Stimulated activated CD4-positive, alpha-beta T cell treated with anti-CD3 and anti-CD28 coated beads, TNF-alpha, amount 100 ng/mL, for 48 hours (primary cell): ENCODE measurements around the gene GAD1.

Source experiments
- DNase-seq, 3 donors: peaks; one replicate each; pipeline ENCODE4 v3.0.0-alpha.2; 2020; ENCODE audit warnings: low read depth in 3 of 3

Gene GAD1

GRCh38 chr2:170818036-170818751 lies 1.5 kb downstream of the GAD1 start:
- DNase-seq, result no peak

GRCh38 chr2:170818752-170819470 lies 2.2 kb downstream of the GAD1 start:
- DNase-seq, result no peak

DNA sequence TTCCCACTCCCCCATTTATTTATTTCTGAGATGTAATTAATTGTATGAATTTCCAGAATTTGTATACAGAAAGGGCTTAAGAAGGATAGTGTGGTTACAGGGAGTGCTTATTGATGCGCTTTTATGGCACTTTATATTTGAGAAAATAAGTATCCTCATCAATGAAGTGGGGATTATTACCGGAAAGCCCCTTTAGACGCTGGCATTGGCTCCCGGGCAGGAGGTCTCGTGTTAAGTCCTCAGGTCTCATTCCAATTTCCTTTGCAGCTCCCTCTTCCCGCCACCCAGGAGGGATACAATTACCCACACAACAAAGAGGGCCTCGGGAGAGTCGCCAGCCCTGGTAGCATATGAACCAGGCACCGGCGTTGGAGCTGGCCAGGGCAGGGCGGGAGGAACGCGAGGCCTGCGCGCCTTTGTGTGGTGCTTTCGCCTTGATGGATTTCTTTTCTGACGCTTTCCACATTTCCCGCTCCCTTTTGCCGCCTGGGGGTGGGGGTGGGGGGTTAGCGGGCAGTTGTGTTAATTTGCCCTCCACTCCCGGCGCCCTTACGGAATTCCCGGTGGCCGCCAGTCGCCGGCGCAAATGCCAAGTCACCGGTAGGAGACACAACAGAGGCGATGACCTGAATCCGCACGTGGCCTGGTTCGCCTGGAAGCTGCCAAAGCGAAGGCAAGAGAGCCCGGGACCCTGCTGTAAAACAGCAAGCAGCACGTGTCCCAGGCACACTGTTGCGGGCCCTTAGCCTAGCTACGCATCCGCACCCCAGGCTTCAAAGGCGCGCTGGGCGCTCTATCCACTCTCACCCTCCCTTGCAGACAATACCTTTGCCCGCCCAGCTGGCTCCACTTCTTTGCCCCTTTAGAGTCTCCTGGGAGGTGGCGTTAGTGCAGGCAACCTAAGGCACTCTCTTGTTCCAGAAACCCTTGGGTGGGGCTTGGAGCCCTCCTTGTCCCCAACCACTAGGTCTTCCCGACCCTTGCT lies 3.3 kb downstream of the GAD1 start:
- DNase-seq, result no peak

GRCh38 chr2:170820757-170821530 lies 4.3 kb downstream of the GAD1 start:
- no peak for DNase-seq

GRCh38 chr2:170821531-170822289 lies 5.0 kb downstream of the GAD1 start:
- DNase-seq, result no peak

GRCh38 chr2:170822290-170823087 lies 5.8 kb downstream of the GAD1 start:
- DNase-seq, result peak in 1 of 3 donors; percentile 43

DNA sequence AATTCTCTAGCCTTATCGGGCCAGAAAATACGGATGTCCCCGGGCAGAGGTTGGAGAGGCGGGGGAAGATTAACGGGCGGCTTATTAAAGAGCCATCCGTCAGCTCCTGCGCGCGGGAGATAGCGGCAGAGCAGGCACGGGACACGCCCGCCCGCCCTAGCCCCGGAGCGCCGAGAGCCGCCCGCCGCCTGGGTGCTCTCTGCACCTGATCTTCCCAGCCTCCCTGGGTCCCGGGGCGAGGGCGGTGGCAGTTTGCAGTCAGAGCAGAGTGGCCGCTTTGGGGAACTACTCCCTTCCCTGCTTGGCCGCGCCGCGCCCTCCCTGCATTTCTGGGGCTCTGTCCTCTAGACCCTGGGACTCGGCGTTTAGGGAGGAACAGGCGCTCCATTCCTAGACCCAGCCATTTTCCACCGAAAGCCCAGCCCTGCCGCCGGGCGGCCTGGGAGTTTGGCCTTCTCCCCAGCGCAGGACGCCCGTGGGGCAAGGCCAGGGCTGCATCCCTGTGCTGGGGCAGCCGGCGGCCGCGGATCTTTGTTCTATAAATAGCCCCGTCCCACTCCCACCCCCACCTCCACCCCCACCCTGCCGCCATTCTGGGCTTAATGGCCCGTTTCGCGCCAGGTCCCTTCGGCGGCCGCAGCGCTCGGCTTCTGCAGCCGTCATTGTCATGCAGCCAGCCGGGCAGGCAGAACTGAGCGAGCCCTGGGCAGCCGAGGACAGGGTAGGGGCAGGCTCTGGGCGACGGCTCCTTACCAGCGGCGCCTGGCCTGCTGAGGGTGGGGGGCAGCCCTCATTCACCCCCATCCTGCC lies 6.6 kb downstream of the GAD1 start:
- DNase-seq, result no peak

DNA sequence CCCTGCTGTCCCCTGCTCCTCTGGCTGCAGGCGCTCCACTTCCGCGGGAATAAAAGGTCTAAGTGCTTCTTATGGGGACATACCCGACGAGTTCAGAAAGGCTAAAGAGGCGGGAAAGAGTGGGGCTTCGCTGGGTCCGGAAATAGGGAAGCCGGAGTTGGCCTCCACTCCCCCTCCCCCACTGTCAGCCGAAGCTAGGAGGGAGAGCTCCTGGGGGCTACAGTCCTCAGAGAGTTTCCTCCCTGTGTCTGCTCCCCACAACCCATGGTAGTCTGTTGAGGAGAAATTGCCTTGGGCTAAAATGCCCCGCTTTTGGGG lies 7.2 kb downstream of the GAD1 start:
- no peak for DNase-seq

DNA sequence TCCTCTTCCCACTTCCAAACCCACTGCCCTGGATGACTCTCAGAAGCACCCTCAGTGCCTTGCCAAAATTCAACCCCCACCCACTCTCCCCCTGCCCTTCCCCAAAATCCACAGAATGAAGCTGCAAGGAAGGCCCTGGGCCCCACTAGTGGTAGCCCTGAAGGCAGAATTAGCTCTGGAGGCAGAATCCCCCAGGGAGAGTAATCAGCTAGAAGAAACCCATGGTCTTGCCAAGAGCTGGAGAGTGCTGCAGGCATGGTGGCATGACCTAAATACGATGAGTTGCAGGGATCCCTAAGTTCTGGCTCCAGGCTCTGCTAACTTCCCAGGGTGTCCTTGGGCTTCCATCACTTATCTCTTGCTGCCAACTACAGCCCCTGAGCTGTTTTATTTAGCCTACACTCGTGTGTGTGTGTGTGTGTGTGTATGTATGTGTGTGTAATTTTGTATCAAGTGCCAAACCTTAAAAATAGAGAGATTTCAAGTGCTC lies 7.9 kb downstream of the GAD1 start:
- DNase-seq, result no peak

- no peak for DNase-seq
Observed at GRCh38 chr2:170827841-170828532, 11.3 kb downstream of the GAD1 start.

GRCh38 chr2:170828533-170828916 lies 11.8 kb downstream of the GAD1 start:
- DNase-seq, result no peak

GRCh38 chr2:170829036-170829435 lies 12.3 kb downstream of the GAD1 start:
- no peak for DNase-seq

DNA sequence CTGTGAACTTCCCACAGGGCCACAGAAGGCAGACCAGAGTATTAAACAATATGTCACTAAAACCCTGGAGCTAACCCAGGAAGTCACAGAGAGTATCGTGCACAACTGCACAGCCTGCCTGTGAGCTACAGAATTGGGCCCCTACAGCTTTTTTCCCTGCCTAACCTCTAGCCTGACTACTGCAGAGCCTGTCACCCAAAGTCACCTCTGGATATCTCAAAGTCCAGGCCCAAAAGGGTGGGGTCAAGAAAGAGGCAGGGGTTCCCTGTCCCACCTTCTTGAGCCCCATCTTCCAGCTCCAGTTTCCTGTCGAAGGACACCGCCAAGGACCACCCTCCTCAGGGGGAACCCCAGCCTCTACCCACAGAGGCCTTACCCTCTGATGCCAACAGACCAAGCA lies 13.5 kb downstream of the GAD1 start:
- DNase-seq, result no peak

DNA sequence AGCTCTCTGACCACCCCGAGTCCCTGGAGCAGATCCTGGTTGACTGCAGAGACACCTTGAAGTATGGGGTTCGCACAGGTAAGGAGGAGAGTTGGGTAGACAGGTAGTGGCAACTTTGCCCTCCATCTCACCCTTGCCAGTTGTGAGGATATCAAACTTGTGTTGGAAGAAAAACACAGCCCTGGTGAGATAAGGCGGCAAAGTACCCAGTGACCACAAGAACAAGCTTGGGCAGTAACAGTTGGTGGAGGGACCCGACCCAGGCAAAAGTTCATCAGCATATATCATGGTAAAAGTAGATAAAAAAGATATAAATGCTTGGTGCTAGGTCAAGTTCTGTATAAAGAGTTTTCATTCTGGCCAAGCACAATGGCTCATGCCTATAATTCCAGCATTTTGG lies 14.4 kb downstream of the GAD1 start:
- DNase-seq, result no peak

DNA sequence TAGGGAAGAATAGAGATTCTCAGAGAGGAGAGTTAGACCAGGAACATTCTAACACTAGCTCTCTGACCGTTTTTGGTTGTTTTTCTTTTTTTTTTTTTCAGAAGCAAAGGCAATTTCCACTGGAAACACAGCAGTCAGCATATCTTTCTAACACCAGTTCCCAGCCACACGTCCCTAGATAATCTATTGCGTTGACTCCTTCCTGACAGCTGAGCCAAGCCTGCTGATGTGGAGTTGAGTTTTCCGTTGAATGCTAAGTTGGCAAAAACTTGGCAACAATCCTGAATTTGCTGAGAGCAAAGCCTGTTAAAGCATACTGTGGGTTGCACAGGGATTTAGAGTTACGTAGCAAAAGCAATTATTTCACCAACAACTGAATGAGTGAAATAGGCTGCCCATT lies 19.3 kb downstream of the GAD1 start:
- DNase-seq, result no peak

GRCh38 chr2:170840717-170841210 lies 24.1 kb downstream of the GAD1 start:
- DNase-seq, result no peak

GRCh38 chr2:170842785-170843184 lies 26.1 kb downstream of the GAD1 start:
- no peak for DNase-seq

- DNase-seq, result no peak
Observed at GRCh38 chr2:170843656-170844055, 27.0 kb downstream of the GAD1 start.
